ENCODE measurements around the gene CCDC158. TPM values are rescaled to one million over a fixed set of nuclear protein-coding genes. Genes with fewer than 3 reads are reported as not detected.
"Not testable (repeated sequence)": the region's sequence is repeated elsewhere in the genome, so short reads cannot be mapped to it uniquely, and the experiment has no call there.

CCDC158 gene
- total and polyA plus RNA-seq, 2 donors from 2014 or later = 0.24 to 1.0 TPM

- FAIRE-seq (no peak), DNase-seq (no peak)
- Histone ChIP-seq H3K4me1 (ENCODE audit: control insufficient read depth in 2 of 3, insufficient read depth in 2 of 3, low read depth in 1 of 3, low read length in 3 of 3) (peaks cover 0 to 4% (median 0%) of the 10 kb centered on the region in 3 donors), H3K27ac (ENCODE audit: low read depth in 2 of 2, low read length in 2 of 2) (no peak overlapping the region), H3K36me3 (ENCODE audit: control insufficient read depth in 2 of 3, insufficient read depth in 3 of 3, low read length in 3 of 3) (no peaks in the 10 kb centered on the region), H3K27me3 (ENCODE audit: control insufficient read depth, insufficient read depth, low read length) (no peaks in the 10 kb centered on the region), H3K4me3 (ENCODE audit: low read length in 3 of 3) (no peak overlapping the region), H3K9ac (ENCODE audit: low read length in 3 of 3) (no peak overlapping the region), H3K9me3 (ENCODE audit: control insufficient read depth in 2 of 3, insufficient read depth in 1 of 3, low read length in 3 of 3) (no peaks in the 10 kb centered on the region)
- intact Hi-C loops (cut with DNase I) = no loop called here
- TF ChIP-seq CTCF (IDR thresholded peaks at IDR 0.05; ENCODE audit: borderline replicate concordance, extremely low read depth, insufficient read depth) = no peak
Measured at GRCh38 chr4:76292730-76293129, 128.2 kb downstream of the CCDC158 start.

GRCh38 chr4:76287811-76288210 lies 133.1 kb downstream of the CCDC158 start:
- H3K27me3 ChIP-seq (ENCODE audit: control insufficient read depth, insufficient read depth, low read length); H3K4me1 ChIP-seq (ENCODE audit: control insufficient read depth in 2 of 3, insufficient read depth in 2 of 3, low read depth in 1 of 3, low read length in 3 of 3); H3K27ac ChIP-seq (ENCODE audit: low read depth in 2 of 2, low read length in 2 of 2); intact Hi-C loops (cut with DNase I); H3K9ac ChIP-seq (ENCODE audit: low read length in 3 of 3); H3K36me3 ChIP-seq (ENCODE audit: control insufficient read depth in 2 of 3, insufficient read depth in 3 of 3, low read length in 3 of 3); FAIRE-seq; DNase-seq; H3K4me3 ChIP-seq (ENCODE audit: low read length in 3 of 3); H3K9me3 ChIP-seq (ENCODE audit: control insufficient read depth in 2 of 3, insufficient read depth in 1 of 3, low read length in 3 of 3): not testable (repeated sequence)

GRCh38 chr4:76283900-76284299 lies 137.0 kb downstream of the CCDC158 start:
- Histone ChIP-seq H3K27me3 (ENCODE audit: control insufficient read depth, insufficient read depth, low read length) (no peaks in the 10 kb centered on the region), H3K9me3 (ENCODE audit: control insufficient read depth in 2 of 3, insufficient read depth in 1 of 3, low read length in 3 of 3) (no peaks in the 10 kb centered on the region), H3K9ac (ENCODE audit: low read length in 3 of 3) (no peak overlapping the region), H3K4me3 (ENCODE audit: low read length in 3 of 3) (no peak overlapping the region), H3K4me1 (ENCODE audit: control insufficient read depth in 2 of 3, insufficient read depth in 2 of 3, low read depth in 1 of 3, low read length in 3 of 3) (no peaks in the 10 kb centered on the region), H3K36me3 (ENCODE audit: control insufficient read depth in 2 of 3, insufficient read depth in 3 of 3, low read length in 3 of 3) (no peaks in the 10 kb centered on the region), H3K27ac (ENCODE audit: low read depth in 2 of 2, low read length in 2 of 2) (no peak overlapping the region)
- DNase-seq = no peak
- intact Hi-C loops (cut with DNase I) = no loop called here
- no peak for FAIRE-seq
- no peak for TF ChIP-seq CTCF (IDR thresholded peaks at IDR 0.05; ENCODE audit: borderline replicate concordance, extremely low read depth, insufficient read depth)

GRCh38 chr4:76282941-76283689 lies 137.8 kb downstream of the CCDC158 start:
- FAIRE-seq = no peak
- no peak for DNase-seq
- no peak overlapping the region for H3K9ac ChIP-seq (ENCODE audit: low read length in 3 of 3)
- no peaks in the 10 kb centered on the region for H3K4me1 ChIP-seq (ENCODE audit: control insufficient read depth in 2 of 3, insufficient read depth in 2 of 3, low read depth in 1 of 3, low read length in 3 of 3)
- H3K36me3 ChIP-seq (ENCODE audit: control insufficient read depth in 2 of 3, insufficient read depth in 3 of 3, low read length in 3 of 3) = no peaks in the 10 kb centered on the region
- H3K27me3 ChIP-seq (ENCODE audit: control insufficient read depth, insufficient read depth, low read length) = no peaks in the 10 kb centered on the region
- H3K9me3 ChIP-seq (ENCODE audit: control insufficient read depth in 2 of 3, insufficient read depth in 1 of 3, low read length in 3 of 3) = no peaks in the 10 kb centered on the region
- TF ChIP-seq CTCF (IDR thresholded peaks at IDR 0.05; ENCODE audit: borderline replicate concordance, extremely low read depth, insufficient read depth) = no peak
- H3K4me3 ChIP-seq (ENCODE audit: low read length in 3 of 3) = no peak overlapping the region
- intact Hi-C loops (cut with DNase I) = no loop called here
- H3K27ac ChIP-seq (ENCODE audit: low read depth in 2 of 2, low read length in 2 of 2) = no peak overlapping the region

- intact Hi-C loops (cut with DNase I); H3K9me3 ChIP-seq (ENCODE audit: control insufficient read depth in 2 of 3, insufficient read depth in 1 of 3, low read length in 3 of 3); H3K36me3 ChIP-seq (ENCODE audit: control insufficient read depth in 2 of 3, insufficient read depth in 3 of 3, low read length in 3 of 3); H3K27ac ChIP-seq (ENCODE audit: low read depth in 2 of 2, low read length in 2 of 2); FAIRE-seq; DNase-seq; H3K4me1 ChIP-seq (ENCODE audit: control insufficient read depth in 2 of 3, insufficient read depth in 2 of 3, low read depth in 1 of 3, low read length in 3 of 3); H3K9ac ChIP-seq (ENCODE audit: low read length in 3 of 3); H3K4me3 ChIP-seq (ENCODE audit: low read length in 3 of 3); H3K27me3 ChIP-seq (ENCODE audit: control insufficient read depth, insufficient read depth, low read length): not testable (repeated sequence)
Measured at GRCh38 chr4:76281594-76281993, 139.3 kb downstream of the CCDC158 start.

Data from kidney (tissue), 14 donors.